HK-2 (cell line): ENCODE results near the gene VOPP1.
"Not testable (repeated sequence)": the region's sequence is repeated elsewhere in the genome, so short reads cannot be mapped to it uniquely, and the experiment has no call there.

ENCODE experiments used
- DNase-seq: peaks from one replicate; pipeline ENCODE4 v3.0.0-alpha.2; 2018; ENCODE audit not compliant: unreplicated experiment

Gene VOPP1

DNA sequence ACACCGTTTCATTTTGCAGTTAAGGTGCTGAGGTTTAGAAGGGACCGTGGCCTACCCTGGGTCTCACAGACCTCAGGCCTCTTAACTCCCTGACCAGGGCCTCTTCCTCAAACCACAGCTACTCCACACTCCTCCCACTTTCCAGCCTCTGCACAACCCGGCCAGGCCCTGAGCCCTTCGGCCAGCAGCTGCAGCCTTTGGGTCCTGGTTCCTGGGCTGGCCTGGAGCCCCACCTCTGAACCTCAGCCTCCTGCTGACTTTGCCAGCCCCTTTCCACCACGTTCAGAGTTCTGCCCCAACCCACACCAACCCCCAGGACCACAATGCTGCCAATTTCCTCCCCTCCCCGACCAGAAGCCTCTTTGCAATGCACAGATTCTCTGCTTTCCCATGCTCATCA lies 84.1 kb downstream of the VOPP1 start:
- no peak for DNase-seq

- DNase-seq, result no peak
Measured at GRCh38 chr7:55486991-55487390, 85.3 kb downstream of the VOPP1 start.

DNA sequence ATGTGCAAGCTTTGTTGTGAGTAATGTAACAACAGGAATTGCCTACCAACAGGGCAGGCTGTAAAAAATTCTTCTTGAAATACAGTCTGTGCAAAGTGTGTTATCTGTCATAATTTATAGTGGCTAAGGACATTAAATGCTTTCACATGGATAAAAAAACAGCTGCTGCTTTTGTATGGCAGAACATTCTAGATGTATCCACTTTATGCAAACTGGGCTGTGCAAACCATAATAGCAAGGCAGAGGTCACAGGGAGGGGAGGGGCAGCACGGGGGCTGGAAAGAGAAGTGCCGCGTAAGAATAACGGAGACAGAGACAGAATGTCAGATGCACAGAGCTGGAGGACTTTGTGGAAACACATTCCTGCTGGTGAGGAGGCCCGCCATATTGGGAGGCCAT lies 86.1 kb downstream of the VOPP1 start:
- DNase-seq, result no peak

DNA sequence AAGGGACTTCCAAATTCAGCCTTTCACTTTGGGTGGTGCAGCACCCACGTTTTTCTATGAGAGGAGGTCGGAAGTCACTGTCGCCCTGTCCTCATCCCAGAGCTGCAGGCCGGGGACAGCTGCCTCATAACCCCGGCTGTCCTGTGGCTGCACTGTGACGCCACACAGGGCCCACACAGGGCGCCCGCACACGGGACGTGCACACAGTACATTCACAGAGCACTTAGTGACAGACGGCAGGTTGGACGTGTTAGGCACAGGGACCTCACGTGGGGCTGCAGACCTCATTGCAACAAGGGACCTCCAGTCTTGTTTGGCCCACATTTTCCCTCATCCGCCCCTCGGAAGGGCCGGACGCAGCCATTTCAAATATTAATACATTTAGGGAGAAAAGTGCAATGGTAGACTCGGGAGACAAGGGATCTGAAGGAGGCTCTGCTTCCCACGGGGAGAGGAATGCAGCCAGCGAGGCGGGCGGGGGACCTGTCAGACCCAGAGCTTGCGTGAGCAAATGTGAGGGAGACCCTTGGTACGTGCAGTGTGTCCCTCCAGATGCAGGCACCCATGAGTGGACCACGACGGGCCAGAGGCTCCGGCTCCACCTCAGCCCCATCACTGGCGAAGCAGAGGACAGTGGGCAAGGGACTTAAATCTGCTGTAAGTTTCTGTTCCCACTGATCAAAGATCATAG lies 86.7 kb downstream of the VOPP1 start:
- DNase-seq, result no peak

- DNase-seq, result no peak
Measured at GRCh38 chr7:55484834-55485233, 87.5 kb downstream of the VOPP1 start.

GRCh38 chr7:55484241-55484640 lies 88.1 kb downstream of the VOPP1 start:
- DNase-seq, result no peak

- DNase-seq, result no peak
Measured at GRCh38 chr7:55483046-55483445, 89.3 kb downstream of the VOPP1 start.

DNA sequence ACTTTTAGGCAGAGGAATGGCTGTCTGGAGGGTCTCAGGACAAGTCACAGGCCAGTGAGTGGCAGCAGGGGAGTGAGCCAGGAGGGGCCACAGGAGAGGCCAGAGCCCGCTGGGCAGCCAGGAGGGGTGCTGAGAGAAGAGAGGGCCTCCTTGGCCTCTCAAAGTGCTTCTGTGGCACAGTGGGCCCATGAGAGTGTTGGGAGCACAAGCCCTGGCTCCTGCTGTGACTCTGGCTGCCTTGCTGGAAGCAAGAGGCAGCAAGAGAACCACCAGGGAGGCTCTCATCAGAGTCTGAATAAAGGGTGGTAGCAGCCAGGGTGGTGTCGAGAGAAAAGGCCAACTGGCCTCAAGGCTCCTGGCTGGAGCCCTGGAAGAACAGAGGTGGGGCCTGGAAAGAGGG lies 91.1 kb downstream of the VOPP1 start:
- DNase-seq, result no peak

DNA sequence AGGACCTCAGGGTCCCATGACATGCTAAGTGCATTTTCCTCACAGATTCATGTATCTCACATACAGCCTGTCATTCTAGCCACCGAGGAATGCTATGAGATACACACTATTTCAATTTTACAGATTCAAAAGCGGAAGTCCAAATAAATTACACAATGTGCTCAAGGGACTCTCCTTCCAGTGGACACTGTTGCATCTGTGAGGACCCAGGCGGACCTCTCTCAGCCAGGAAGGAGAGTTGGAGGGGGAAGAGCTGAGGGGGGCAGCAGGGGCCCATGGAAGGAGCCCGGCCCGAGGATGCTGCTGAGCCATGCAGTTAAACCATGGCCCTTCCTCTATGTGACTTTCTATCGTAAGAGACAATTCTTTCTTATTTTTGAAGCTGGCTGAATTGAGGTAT lies 93.6 kb downstream of the VOPP1 start:
- no peak for DNase-seq

DNA sequence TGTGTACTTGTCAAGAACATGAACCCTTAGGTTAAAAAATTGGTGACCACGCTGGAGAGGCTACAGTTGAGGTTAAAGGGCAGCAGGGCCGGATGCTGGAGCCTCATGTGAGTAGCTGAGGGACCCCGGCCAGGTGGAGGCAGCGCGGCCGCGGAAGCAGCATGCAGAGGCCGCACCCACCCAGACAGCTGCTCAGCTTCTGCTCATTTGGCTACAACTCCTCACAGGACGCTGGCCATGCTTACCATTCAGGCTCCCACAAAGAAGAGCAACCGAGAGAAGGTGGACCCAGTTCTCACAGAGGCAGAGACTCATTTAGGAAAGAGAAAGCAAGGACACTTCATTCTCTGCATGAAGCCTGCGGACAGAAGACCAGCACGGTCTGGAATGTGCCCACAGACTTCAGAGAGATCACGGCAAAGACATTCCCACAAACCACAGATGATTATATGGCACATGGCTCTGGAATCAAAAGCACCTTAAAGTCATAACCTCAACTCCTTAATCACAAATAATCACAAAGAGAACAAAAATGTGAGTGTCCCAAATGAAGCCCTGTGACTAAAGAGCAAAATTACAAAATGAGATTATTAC lies 94.4 kb downstream of the VOPP1 start:
- no peak for DNase-seq

DNA sequence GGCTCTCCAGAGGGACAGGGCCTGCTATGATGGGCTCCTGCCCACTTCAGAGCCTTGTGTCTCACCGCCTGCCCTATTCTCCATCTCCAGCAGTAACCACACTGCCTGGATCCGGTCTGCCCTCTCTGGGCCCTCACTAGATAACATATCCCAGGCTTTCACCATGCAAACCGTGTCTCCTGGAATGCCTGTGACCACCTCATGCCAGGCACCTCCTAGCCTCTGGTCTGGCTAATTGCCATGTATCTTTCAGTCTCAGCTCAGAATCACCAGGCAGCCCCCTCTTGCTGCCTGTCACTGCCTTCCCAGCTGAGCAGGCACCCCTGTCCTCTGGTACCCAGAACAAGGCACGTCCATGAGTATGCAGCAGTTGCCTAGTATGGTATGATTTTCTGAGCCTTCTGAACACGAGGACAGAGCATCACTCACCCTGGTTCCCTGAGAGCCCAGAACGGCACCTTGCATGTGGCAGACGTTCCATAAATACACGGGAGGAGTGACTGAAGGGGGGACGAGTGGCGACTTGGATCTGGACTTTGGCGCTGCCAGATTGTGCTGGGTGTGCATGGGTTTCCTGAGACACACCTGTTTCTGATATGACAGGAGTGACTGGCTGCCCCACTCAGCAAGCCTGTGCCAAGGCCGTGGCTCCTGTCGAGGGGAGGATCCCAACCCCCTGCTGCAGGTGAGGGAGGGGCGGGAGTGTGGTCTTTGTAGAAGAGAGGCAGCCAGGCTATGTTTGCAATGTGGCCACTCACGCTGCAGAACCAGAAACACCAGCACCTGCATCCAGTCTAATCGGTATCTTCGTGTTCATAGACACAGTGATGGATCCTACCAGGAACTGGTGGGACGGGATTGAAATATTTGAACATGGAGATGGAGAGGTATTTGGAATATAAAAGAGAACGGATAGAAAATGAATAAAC lies 95.2 kb downstream of the VOPP1 start:
- no peak for DNase-seq

- DNase-seq, result no peak
Measured at GRCh38 chr7:55475855-55476803, 96.2 kb downstream of the VOPP1 start.

- no peak for DNase-seq
Measured at GRCh38 chr7:55474944-55475854, 97.1 kb downstream of the VOPP1 start.

GRCh38 chr7:55473932-55474331 lies 98.4 kb downstream of the VOPP1 start:
- no peak for DNase-seq

DNA sequence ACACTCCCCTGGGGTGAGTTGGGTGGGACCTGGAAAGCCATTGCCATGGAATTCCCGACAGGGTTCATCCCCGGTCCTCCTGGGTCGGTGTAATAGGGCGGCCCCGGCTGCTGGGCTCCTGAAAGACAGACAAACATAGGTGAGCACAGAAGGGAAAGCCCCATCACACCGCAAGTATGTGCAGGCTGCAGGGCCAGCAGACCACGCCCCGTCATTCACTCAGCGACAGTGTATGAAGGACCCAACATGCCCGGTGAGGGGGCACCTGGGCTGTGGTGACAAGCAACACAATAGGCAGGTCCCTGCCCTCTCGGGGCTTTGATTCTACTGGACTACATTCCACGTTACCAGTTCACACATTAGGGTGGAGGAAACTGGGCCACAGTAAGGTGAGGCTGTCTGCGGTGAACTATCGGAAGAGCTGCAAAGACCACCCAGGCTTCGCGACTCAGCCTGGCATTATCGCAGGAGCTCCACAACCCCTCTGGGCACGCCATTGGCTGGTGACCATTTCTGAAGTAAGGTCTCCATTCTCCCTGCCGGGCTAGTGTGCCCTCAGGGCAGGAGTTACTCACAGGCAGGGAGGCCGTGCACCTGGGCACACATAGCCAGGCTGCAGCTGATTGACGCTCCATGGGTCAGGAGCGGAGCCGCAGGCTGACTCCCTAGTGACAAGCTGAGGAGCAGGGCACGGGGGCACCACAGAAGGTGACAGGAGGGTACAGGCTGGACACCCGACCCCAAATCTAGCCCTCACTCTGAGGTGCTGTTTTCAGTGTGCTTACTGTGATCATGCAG lies 99.2 kb downstream of the VOPP1 start:
- DNase-seq, result no peak

DNA sequence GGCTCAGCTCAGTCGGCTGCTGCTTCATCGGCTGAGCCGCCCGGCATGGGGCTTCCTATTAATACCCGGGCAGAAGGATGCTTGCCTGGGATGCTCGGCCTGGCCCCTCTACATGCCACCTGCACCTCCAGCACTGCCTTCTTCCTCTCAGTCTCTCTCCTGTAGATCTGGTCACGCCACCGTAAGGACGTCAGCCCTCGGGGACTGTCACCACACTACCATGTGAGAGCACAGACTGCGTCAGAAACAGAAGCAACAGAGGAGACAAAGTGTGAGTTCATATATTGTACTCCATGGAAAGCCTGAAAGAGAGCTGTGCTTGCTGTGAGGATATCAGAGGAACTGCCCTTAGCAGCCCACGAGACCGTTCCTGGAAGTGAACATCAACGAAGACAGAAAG lies 99.9 kb downstream of the VOPP1 start:
- not testable (repeated sequence) for DNase-seq

GRCh38 chr7:55471594-55471993 lies 100.7 kb downstream of the VOPP1 start:
- not testable (repeated sequence) for DNase-seq

DNA sequence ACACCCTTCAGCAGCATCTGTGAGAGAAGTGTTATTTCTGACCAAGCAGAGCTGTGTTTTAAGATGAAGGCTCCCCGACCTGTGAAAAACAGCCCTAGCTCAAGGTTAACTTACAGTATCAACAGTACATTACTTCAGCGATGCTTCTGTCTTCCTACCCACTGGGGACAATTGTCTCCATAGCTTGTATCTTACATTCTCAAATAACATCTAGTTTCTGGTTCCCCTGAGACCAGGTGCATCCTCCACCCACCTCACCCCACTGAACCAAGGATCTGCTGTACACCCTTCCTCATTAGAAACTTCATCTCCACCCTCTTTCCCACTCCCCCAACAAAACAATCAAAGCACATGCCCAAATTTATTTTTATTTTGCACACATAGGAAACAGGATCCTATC lies 102.0 kb downstream of the VOPP1 start:
- DNase-seq, result no peak

GRCh38 chr7:55469721-55470120 lies 102.6 kb downstream of the VOPP1 start:
- no peak for DNase-seq

DNA sequence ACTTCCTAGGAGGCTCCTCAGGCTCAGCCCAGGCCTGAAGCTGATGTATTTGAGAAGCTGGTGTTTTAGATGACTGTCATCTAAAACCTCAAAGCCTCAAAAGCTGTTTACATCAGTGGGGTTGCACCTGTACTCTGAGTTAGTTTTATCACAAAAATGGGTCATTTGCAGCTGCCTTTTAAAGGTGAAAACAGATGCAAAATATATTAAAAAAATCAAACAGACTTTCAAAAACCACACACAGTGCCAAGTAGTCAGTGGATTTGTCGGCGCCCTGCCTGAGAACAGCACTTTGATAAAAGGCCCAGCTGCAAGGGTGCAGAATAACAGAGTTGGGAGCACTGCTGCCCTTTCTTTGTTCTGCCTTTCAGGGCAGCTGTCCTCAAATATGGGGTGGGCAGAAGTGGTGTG lies 103.0 kb downstream of the VOPP1 start:
- no peak for DNase-seq
